ENCODE results near the gene LTBP3. TPM values are rescaled to one million over a fixed set of nuclear protein-coding genes. Genes with fewer than 3 reads are reported as not detected.

Gene LTBP3
- total and polyA plus RNA-seq, 9 of the 15 experiments (the other 6 are each of a cell fraction or from before 2014, with no cell fraction given), result 0.06 to 20.5 (median 4.8) TPM

DNA sequence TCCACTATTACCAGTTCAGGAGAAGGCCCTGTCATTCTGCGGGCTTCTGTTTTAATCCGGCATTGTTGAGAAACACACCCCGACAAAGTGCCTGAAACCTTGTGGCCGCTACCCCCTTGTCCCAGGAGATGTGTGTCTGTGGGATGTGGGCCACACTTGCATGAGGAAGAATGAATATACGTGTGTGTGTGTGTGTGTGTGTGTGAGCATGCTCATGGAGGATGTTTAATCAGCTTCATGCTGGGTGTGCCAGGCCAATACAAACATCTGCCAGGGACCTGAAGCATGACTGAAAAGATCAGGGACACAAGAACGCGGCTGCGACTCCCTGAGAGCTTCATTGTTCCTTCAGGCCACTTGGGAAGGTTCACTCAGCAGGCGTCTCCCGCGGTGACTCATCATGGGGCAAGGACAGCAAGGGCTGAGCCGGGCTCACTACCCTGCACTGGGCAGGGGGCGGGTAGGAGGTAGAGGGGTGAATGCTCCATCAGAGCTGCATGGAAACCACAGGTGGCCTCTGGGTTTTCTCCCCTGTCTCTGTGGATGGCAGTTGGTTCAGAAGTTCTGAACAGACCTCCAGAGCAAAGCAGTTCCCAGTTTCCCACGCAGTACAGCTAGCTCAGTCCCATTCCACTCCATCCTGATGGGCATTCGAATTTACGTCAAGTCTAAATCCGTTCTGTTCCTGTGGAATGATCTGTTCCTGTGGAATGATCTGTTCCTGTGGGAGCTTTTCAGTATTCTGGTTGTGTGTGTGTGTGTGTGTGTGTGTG, 66.4 kb downstream of the LTBP3 start (continued):
- peak in 1 of 2 experiments; percentile 15; a peak in 1 of 4 replicates for TF ChIP-seq MAZ (CRISPR knock-in tag; conservative IDR thresholded peaks at IDR 0.05 in 1 of 2, IDR thresholded peaks at IDR 0.05 in 1 of 2)
- TF ChIP-seq ESRRA (IDR thresholded peaks at IDR 0.05; ENCODE audit: borderline replicate concordance, low read depth), result 0 out of 2 replicates have a peak, but pooled peaks have one; percentile 11
- 0 out of 2 replicates have a peak, but pooled peaks have one; percentile 34 for TF ChIP-seq MIER1 (IDR thresholded peaks at IDR 0.05; ENCODE audit: low read depth)
- TF ChIP-seq, protein P1, sequence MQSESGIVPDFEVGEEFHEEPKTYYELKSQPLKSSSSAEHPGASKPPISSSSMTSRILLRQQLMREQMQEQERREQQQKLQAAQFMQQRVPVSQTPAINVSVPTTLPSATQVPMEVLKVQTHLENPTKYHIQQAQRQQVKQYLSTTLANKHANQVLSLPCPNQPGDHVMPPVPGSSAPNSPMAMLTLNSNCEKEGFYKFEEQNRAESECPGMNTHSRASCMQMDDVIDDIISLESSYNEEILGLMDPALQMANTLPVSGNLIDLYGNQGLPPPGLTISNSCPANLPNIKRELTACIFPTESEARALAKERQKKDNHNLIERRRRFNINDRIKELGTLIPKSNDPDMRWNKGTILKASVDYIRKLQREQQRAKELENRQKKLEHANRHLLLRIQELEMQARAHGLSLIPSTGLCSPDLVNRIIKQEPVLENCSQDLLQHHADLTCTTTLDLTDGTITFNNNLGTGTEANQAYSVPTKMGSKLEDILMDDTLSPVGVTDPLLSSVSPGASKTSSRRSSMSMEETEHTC (IDR thresholded peaks at IDR 0.05), result no peak
- peak; percentile 25; the same call in 1 of the 2 replicates for TF ChIP-seq CREM (IDR thresholded peaks at IDR 0.05; ENCODE audit: low read depth)
- no peak for TF ChIP-seq MCM7 (IDR thresholded peaks at IDR 0.05)
- 0 out of 4 replicates have a peak, but pooled peaks of 1 of the 2 experiments have one; percentile 1 for TF ChIP-seq RAD21 (CRISPR knock-in tag; conservative IDR thresholded peaks at IDR 0.05 in 1 of 2, IDR thresholded peaks at IDR 0.05 in 1 of 2)
- TF ChIP-seq DPF2 (IDR thresholded peaks at IDR 0.05), result peak; percentile 69
- TF ChIP-seq ATF1 (CRISPR knock-in tag; IDR thresholded peaks at IDR 0.05), result no peak
- 0 out of 2 replicates have a peak, but pooled peaks have one; percentile 10 for TF ChIP-seq ATF1 (tag; IDR thresholded peaks at IDR 0.05)
- TF ChIP-seq SRSF7 (optimal IDR thresholded peaks at IDR 0.05; ENCODE audit: low read depth, low read length), result no peak
- no peak for TF ChIP-seq BHLHE40 (IDR thresholded peaks at IDR 0.05; ENCODE audit: low read length)
- peak; percentile 52; the same call in 1 of the 2 replicates for TF ChIP-seq SMARCA5 (IDR thresholded peaks at IDR 0.05)
- TF ChIP-seq TAL1 (IDR thresholded peaks at IDR 0.05), result no peak
- TF ChIP-seq, protein P2, sequence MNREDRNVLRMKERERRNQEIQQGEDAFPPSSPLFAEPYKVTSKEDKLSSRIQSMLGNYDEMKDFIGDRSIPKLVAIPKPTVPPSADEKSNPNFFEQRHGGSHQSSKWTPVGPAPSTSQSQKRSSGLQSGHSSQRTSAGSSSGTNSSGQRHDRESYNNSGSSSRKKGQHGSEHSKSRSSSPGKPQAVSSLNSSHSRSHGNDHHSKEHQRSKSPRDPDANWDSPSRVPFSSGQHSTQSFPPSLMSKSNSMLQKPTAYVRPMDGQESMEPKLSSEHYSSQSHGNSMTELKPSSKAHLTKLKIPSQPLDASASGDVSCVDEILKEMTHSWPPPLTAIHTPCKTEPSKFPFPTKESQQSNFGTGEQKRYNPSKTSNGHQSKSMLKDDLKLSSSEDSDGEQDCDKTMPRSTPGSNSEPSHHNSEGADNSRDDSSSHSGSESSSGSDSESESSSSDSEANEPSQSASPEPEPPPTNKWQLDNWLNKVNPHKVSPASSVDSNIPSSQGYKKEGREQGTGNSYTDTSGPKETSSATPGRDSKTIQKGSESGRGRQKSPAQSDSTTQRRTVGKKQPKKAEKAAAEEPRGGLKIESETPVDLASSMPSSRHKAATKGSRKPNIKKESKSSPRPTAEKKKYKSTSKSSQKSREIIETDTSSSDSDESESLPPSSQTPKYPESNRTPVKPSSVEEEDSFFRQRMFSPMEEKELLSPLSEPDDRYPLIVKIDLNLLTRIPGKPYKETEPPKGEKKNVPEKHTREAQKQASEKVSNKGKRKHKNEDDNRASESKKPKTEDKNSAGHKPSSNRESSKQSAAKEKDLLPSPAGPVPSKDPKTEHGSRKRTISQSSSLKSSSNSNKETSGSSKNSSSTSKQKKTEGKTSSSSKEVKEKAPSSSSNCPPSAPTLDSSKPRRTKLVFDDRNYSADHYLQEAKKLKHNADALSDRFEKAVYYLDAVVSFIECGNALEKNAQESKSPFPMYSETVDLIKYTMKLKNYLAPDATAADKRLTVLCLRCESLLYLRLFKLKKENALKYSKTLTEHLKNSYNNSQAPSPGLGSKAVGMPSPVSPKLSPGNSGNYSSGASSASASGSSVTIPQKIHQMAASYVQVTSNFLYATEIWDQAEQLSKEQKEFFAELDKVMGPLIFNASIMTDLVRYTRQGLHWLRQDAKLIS (CRISPR knock-in tag; IDR thresholded peaks at IDR 0.05), result peak; percentile 56; the same call in 1 of the 2 replicates
- TF ChIP-seq CTBP1 (IDR thresholded peaks at IDR 0.05; ENCODE audit: borderline replicate concordance), result peak; percentile 61; the same call in 1 of the 2 replicates
- TF ChIP-seq, protein P3, sequence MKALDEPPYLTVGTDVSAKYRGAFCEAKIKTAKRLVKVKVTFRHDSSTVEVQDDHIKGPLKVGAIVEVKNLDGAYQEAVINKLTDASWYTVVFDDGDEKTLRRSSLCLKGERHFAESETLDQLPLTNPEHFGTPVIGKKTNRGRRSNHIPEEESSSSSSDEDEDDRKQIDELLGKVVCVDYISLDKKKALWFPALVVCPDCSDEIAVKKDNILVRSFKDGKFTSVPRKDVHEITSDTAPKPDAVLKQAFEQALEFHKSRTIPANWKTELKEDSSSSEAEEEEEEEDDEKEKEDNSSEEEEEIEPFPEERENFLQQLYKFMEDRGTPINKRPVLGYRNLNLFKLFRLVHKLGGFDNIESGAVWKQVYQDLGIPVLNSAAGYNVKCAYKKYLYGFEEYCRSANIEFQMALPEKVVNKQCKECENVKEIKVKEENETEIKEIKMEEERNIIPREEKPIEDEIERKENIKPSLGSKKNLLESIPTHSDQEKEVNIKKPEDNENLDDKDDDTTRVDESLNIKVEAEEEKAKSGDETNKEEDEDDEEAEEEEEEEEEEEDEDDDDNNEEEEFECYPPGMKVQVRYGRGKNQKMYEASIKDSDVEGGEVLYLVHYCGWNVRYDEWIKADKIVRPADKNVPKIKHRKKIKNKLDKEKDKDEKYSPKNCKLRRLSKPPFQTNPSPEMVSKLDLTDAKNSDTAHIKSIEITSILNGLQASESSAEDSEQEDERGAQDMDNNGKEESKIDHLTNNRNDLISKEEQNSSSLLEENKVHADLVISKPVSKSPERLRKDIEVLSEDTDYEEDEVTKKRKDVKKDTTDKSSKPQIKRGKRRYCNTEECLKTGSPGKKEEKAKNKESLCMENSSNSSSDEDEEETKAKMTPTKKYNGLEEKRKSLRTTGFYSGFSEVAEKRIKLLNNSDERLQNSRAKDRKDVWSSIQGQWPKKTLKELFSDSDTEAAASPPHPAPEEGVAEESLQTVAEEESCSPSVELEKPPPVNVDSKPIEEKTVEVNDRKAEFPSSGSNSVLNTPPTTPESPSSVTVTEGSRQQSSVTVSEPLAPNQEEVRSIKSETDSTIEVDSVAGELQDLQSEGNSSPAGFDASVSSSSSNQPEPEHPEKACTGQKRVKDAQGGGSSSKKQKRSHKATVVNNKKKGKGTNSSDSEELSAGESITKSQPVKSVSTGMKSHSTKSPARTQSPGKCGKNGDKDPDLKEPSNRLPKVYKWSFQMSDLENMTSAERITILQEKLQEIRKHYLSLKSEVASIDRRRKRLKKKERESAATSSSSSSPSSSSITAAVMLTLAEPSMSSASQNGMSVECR (CRISPR knock-in tag; IDR thresholded peaks at IDR 0.05), result no peak
- 0 out of 2 replicates have a peak, but pooled peaks have one; percentile 15 for TF ChIP-seq POLR2G (IDR thresholded peaks at IDR 0.05; ENCODE audit: low read depth, low read length)
- no peak for TF ChIP-seq NFIX (CRISPR knock-in tag; IDR thresholded peaks at IDR 0.05; ENCODE audit: low read depth)
- TF ChIP-seq ZSCAN29 (IDR thresholded peaks at IDR 0.05), result no peak
